PC-9 (cell line): ENCODE data around the gene CEP120. TPM values are rescaled to one million over a fixed set of nuclear protein-coding genes. Genes with fewer than 3 reads are reported as not detected.

Experiments used
- BruUV-seq: library from RNA; stranded (reverse); fragments of 400-500 nt; replicated peaks from 2 replicates; lab custom pipeline; 2021; lab: Mats Ljungman, UMichigan
- CTCF ChIA-PET: fragments of 300-600 bp; sonication (Branson Sonifier 250); formaldehyde crosslinking; loops from one replicate; lab custom pipeline; 2022; ENCODE audit warnings: antibody characterized with exemption; lab: Charles Lee
- POLR2A ChIA-PET: fragments of 300-600 bp; sonication (Branson Sonifier 250); formaldehyde crosslinking; loops from one replicate; lab custom pipeline; 2022; ENCODE audit warnings: antibody characterized with exemption; ENCODE audit not compliant: unreplicated experiment; lab: Charles Lee
- DNase-seq, 2 experiments: peaks; one replicate each; pipeline versions ENCODE4 v3.0.0 to v3.0.0-alpha.2; 2015 to 2022; ENCODE audit warnings: mixed read lengths in 1 of 2
- H2AFZ ChIP-seq: fragments of 200-600 bp; sonication (generic); 2 replicates; pipeline ENCODE4 v1.8.1; 2017; ENCODE audit warnings: antibody characterized with exemption
- H3F3A ChIP-seq: fragments of 200-600 bp; sonication (generic); 2 replicates; pipeline ENCODE4 v1.8.1; 2017; ENCODE audit warnings: antibody characterized with exemption, mild to moderate bottlenecking, low read depth; ENCODE audit not compliant: insufficient read depth
- H3K27ac ChIP-seq: fragments of 200-600 bp; sonication (generic); 2 replicates; pipeline ENCODE4 v1.6.1; 2016; ENCODE audit warnings: mixed run types
- H3K27me3 ChIP-seq: fragments of 200-600 bp; sonication (generic); 2 replicates; pipeline ENCODE4 v1.6.1; 2016; ENCODE audit warnings: low read depth, mixed run types; ENCODE audit not compliant: insufficient read depth
- H3K36me3 ChIP-seq: fragments of 200-600 bp; sonication (generic); 2 replicates; pipeline ENCODE4 v1.6.1; 2016; ENCODE audit warnings: low read depth, mixed run types
- H3K4me1 ChIP-seq: fragments of 200-600 bp; sonication (generic); replicated peaks from 2 replicates; pipeline ENCODE4 v1.6.1; 2016; ENCODE audit warnings: mixed run types; ENCODE audit not compliant: insufficient read depth
- H3K4me2 ChIP-seq: fragments of 200-600 bp; sonication (generic); 2 replicates; pipeline ENCODE4 v1.6.1; 2017; ENCODE audit warnings: mixed run types
- H3K4me3 ChIP-seq: fragments of 200-600 bp; sonication (generic); 2 replicates; pipeline ENCODE4 v1.6.1; 2016; ENCODE audit warnings: mixed run types
- H3K79me2 ChIP-seq: fragments of 200-600 bp; sonication (generic); 2 replicates; pipeline ENCODE4 v1.6.1; 2017; ENCODE audit warnings: low read depth, mixed run types
- H3K9me2 ChIP-seq: fragments of 200-600 bp; sonication (generic); 2 replicates; pipeline ENCODE4 v1.8.1; 2017; ENCODE audit warnings: mild to moderate bottlenecking; ENCODE audit not compliant: insufficient read depth
- H3K9me3 ChIP-seq: fragments of 200-600 bp; sonication (generic); 2 replicates; pipeline ENCODE4 v1.8.1; 2016; ENCODE audit warnings: low read depth; ENCODE audit not compliant: insufficient read depth
- H4K20me1 ChIP-seq: fragments of 200-600 bp; sonication (generic); 2 replicates; pipeline ENCODE4 v1.8.1; 2017; ENCODE audit not compliant: insufficient read depth
- CTCF ChIP-seq: fragments of 200-600 bp; sonication (generic); conservative IDR thresholded peaks from 2 replicates; pipeline ENCODE4 v1.6.1; 2017; ENCODE audit warnings: mixed run types, antibody characterized with exemption, mild to moderate bottlenecking, moderate library complexity
- EZH2 ChIP-seq: fragments of 200-600 bp; sonication (generic); IDR thresholded peaks from 2 replicates; pipeline ENCODE4 v1.8.0; 2017; ENCODE audit warnings: antibody characterized with exemption, low read depth
- intact Hi-C: fragments of 100-400 bp; cut with micrococcal nuclease; formaldehyde crosslinking; loops from one replicate; pipeline ENCODE4 v1.10.0; 2022; ENCODE audit not compliant: unreplicated experiment
- total RNA-seq: library from RNA; stranded (reverse); gene quantifications from 2 replicates; pipeline ENCODE4 v1.2.3, GENCODE V29; 2021

CEP120 gene
- total RNA-seq, 1 experiment from 2014 or later = 24.5 TPM

- CTCF ChIA-PET = no interaction called here
- intact Hi-C loops = no loop called here
- BruUV-seq = no TSS peak
These were observed 27.8 kb upstream of the CEP120 start for GRCh38 chr5:123451047-123451446.

DNA sequence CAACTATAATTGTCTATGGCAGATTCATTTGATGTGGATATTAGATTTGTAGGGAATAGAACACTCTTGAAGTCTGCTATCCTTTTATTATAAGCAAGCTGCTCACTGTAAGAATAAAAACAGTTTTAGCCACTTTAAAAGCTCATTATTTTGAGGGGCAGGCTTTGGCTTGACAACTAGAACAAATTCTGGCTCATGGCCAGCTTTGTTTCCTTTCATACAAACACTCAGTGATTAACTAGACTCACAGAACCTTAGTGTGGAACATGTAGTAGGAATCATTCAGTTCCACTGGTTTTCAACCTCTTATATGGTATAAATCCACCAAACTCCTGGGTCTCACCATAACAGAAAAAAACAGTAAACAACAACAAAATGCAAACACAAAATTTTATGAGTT lies 27.4 kb upstream of the CEP120 start:
- H3K9me3 ChIP-seq = no peaks in the 10 kb centered on the region
- ChIA-PET CTCF (no interaction called here), POLR2A (no interaction called here)
- H3F3A ChIP-seq = no peaks in the 10 kb centered on the region; the same call in 1 of the 2 replicates
- H3K4me1 ChIP-seq = peaks cover 12% of the 10 kb centered on the region
- no peak overlapping the region for H3K4me3 ChIP-seq
- no TSS peak for BruUV-seq
- intact Hi-C loops = no loop called here
- H3K9me2 ChIP-seq = no peaks in the 10 kb centered on the region; the same call in 1 of the 2 replicates
- no peaks in the 10 kb centered on the region for H3K36me3 ChIP-seq
- no peak for DNase-seq
- H3K27me3 ChIP-seq = no peaks in the 10 kb centered on the region
- no peak overlapping the region for H2AFZ ChIP-seq
- no peaks in the 10 kb centered on the region for H3K79me2 ChIP-seq
- no peak overlapping the region for H3K27ac ChIP-seq
- H3K4me2 ChIP-seq = no peak overlapping the region
- TF ChIP-seq CTCF = no peak
- no peaks in the 10 kb centered on the region for H4K20me1 ChIP-seq

More at GRCh38 chr5:123451047-123451446, 27.8 kb upstream of the CEP120 start:
- Histone ChIP-seq H3K4me2 (no peak overlapping the region), H4K20me1 (no peaks in the 10 kb centered on the region), H2AFZ (no peak overlapping the region), H3K4me1 (peaks cover 12% of the 10 kb centered on the region), H3K4me3 (no peak overlapping the region), H3K79me2 (no peaks in the 10 kb centered on the region), H3K9me3 (no peaks in the 10 kb centered on the region), H3K9me2 (no peaks in the 10 kb centered on the region; the same call in 1 of the 2 replicates), H3K27ac (no peak overlapping the region), H3K27me3 (no peaks in the 10 kb centered on the region), H3K36me3 (no peaks in the 10 kb centered on the region), H3F3A (no peaks in the 10 kb centered on the region; the same call in 1 of the 2 replicates)
- DNase-seq = no peak
- TF ChIP-seq EZH2 (no peak), CTCF (no peak)
- POLR2A ChIA-PET = no interaction called here

DNA sequence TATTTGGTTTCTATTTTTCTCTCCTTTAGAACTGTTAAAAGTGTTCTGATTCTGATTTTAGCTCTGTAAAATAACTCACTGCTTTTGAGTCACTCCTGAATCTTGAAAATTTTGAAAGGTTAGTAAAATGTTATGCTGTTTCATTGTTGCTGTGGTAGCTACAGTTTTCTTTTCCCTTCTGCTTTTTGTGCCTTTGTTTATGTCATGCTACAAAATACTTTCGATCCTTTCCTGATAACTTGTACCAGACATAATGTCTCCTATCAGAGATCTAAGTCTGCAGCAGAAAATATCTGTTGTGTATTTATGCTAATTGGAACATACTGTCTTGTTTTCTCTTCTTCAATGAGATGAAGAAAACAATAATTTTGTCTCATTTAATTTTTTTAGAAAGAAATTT lies 26.9 kb upstream of the CEP120 start:
- no peaks in the 10 kb centered on the region for H3K27me3 ChIP-seq
- H3K4me2 ChIP-seq = no peak overlapping the region
- H3K4me1 ChIP-seq = peaks cover 12% of the 10 kb centered on the region
- no peak overlapping the region for H3K27ac ChIP-seq
- TF ChIP-seq EZH2 (no peak), CTCF (no peak)
- no peak for DNase-seq
- H3K9me2 ChIP-seq = no peaks in the 10 kb centered on the region; the same call in 1 of the 2 replicates
- H3K9me3 ChIP-seq = no peaks in the 10 kb centered on the region
- CTCF ChIA-PET = no interaction called here
- H3K79me2 ChIP-seq = no peaks in the 10 kb centered on the region
- H4K20me1 ChIP-seq = no peaks in the 10 kb centered on the region
- no TSS peak for BruUV-seq
- no peak overlapping the region for H3K4me3 ChIP-seq
- H3F3A ChIP-seq = no peaks in the 10 kb centered on the region; the same call in 1 of the 2 replicates
- intact Hi-C loops = no loop called here
- POLR2A ChIA-PET = no interaction called here
- no peaks in the 10 kb centered on the region for H3K36me3 ChIP-seq
- H2AFZ ChIP-seq = no peak overlapping the region
